Thoracic aorta (tissue), 2 donors: ENCODE results near the gene TIFAB. TPM values are rescaled to one million over a fixed set of nuclear protein-coding genes. Genes with fewer than 3 reads are reported as not detected.
A peak's percentile ranks its signal among the peaks of the same experiment; 100 is the strongest.
"Not testable (repeated sequence)": the region's sequence is repeated elsewhere in the genome, so short reads cannot be mapped to it uniquely, and the experiment has no call there.

Experiments used
- ATAC-seq: fragments of 150-250 bp; one replicate; pipeline ENCODE4 v1.8.0; 2017; ENCODE audit warnings: low read depth; ENCODE audit not compliant: insufficient number of reproducible peaks, low FRiP score
- DNase-seq: peaks from one replicate; pipeline ENCODE4 v3.0.0-alpha.2; 2020; ENCODE audit warnings: low spot score
- H3K27ac ChIP-seq, 2 donors: fragments of 200-600 bp; sonication (generic); 1 replicate in 1 of 2; 2 replicates in 1 of 2; pipeline ENCODE4 v1.5.1; 2016; ENCODE audit warnings: mild to moderate bottlenecking in 2 of 2, moderate library complexity in 2 of 2
- H3K27me3 ChIP-seq: fragments of 200-600 bp; sonication (generic); replicated peaks from 2 replicates; pipeline ENCODE4 v1.6.0; 2016; ENCODE audit warnings: mild to moderate bottlenecking; ENCODE audit not compliant: insufficient read depth
- H3K36me3 ChIP-seq: fragments of 200-600 bp; sonication (generic); one replicate; pipeline ENCODE4 v1.5.1; 2016
- H3K4me1 ChIP-seq, 2 donors: fragments of 200-600 bp; sonication (generic); 1 replicate in 1 of 2; 2 replicates in 1 of 2; pipeline versions ENCODE4 v1.5.1 to v1.6.0; 2016; ENCODE audit warnings: low read depth in 2 of 2, mild to moderate bottlenecking in 1 of 2; ENCODE audit not compliant: control insufficient read depth in 1 of 2
- H3K4me3 ChIP-seq: fragments of 200-600 bp; sonication (generic); 2 replicates; pipeline ENCODE4 v1.5.1; 2016; ENCODE audit warnings: mild to moderate bottlenecking
- H3K9me3 ChIP-seq: fragments of 200-600 bp; sonication (generic); 2 replicates; pipeline ENCODE4 v1.5.1; 2016
- total RNA-seq, 2 donors: library from RNA; depleted of rRNA; stranded (reverse); fragments of >200 nt; gene quantifications; one replicate each; pipeline versions ENCODE4 v1.1.0 to v1.2.3, GENCODE V29; 2016
- TF ChIP-seq, protein P1 (sequence below): fragments of 200-600 bp; sonication (generic); IDR thresholded peaks from one replicate; pipeline ENCODE4 v1.5.1; 2019; ENCODE audit warnings: antibody characterized with exemption

TIFAB gene, protein sequence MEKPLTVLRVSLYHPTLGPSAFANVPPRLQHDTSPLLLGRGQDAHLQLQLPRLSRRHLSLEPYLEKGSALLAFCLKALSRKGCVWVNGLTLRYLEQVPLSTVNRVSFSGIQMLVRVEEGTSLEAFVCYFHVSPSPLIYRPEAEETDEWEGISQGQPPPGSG
- total RNA-seq, result not detected

DNA sequence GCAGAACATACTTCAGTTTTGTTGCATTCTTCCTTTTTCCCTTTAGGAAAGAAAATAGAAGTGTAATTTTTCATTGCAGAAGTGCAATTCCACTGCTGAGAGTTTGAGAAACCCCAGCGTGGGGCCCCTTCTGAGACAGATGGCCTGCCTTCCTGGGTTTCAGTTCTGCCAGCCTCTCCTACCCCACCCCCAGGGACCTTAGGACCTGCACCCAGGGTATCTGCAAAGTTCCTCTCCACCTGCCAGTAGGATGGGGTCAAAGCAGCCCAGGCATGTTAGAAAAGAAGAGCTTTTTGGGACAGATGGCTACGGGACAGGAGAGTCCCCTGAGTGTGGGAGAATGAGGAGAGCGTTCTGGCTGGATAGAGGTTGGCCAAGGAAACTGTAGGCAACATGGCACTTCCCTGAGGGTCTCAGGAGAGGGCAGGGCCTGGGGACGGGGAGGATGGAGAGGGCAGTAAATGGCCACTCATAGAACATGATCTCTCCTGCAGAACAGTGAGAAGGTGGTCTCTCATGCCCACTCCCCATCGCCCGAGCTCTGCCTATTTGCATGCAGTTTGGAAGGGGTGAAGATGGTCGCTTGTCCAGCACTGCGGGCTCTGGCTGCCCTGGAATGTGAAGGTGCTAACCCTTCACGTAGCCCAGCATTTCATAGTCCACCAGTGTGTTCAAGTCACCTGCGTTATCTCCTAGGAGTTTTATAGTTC lies at the start of gene TIFAB:
Gene TIFAB (minus strand): TSS at position 31 of the 710 bp plus-strand sequence. CDS start 2,412 bp downstream, outside the sequence.
- Histone ChIP-seq H3K4me3 (no peak within 1 kb of the TSS), H3K27ac (no peak within 1 kb of the TSS), H3K27me3 (no peaks in the 10 kb centered on the region), H3K9me3 (no peaks in the 10 kb centered on the region), H3K36me3 (no peaks in the 10 kb centered on the region), H3K4me1 (peaks cover 2 to 3% of the 10 kb centered on the region in 2 donors)
- no peak for ATAC-seq
- DNase-seq, result no peak
- TF ChIP-seq, protein P1, sequence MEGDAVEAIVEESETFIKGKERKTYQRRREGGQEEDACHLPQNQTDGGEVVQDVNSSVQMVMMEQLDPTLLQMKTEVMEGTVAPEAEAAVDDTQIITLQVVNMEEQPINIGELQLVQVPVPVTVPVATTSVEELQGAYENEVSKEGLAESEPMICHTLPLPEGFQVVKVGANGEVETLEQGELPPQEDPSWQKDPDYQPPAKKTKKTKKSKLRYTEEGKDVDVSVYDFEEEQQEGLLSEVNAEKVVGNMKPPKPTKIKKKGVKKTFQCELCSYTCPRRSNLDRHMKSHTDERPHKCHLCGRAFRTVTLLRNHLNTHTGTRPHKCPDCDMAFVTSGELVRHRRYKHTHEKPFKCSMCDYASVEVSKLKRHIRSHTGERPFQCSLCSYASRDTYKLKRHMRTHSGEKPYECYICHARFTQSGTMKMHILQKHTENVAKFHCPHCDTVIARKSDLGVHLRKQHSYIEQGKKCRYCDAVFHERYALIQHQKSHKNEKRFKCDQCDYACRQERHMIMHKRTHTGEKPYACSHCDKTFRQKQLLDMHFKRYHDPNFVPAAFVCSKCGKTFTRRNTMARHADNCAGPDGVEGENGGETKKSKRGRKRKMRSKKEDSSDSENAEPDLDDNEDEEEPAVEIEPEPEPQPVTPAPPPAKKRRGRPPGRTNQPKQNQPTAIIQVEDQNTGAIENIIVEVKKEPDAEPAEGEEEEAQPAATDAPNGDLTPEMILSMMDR, result no peak

DNA sequence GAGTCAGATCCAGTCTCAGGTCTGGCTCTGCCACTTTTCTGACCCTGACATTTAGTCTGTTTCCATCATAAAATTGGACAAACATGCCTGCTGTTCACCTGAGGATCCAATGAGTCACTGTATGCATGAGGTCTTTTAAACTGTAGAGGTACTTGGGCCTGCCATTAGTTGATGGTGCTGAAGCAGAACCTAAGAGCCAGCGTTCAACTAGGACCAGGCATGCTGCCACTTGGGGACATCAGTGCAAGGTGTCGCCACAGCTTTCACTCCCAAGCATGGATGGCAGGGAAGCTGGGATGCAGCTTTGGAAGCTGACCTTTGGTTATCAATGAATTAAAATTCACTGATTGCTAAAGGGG lies 46.5 kb upstream of the TIFAB start:
- TF ChIP-seq, protein P1, result no peak
- Histone ChIP-seq H3K4me3 (no peak overlapping the region), H3K9me3 (no peaks in the 10 kb centered on the region), H3K4me1 (peaks cover 0 to 10% of the 10 kb centered on the region in 2 donors), H3K27me3 (no peaks in the 10 kb centered on the region), H3K36me3 (no peaks in the 10 kb centered on the region), H3K27ac (no peak overlapping the region)
- DNase-seq (no peak), ATAC-seq (no peak)

DNA sequence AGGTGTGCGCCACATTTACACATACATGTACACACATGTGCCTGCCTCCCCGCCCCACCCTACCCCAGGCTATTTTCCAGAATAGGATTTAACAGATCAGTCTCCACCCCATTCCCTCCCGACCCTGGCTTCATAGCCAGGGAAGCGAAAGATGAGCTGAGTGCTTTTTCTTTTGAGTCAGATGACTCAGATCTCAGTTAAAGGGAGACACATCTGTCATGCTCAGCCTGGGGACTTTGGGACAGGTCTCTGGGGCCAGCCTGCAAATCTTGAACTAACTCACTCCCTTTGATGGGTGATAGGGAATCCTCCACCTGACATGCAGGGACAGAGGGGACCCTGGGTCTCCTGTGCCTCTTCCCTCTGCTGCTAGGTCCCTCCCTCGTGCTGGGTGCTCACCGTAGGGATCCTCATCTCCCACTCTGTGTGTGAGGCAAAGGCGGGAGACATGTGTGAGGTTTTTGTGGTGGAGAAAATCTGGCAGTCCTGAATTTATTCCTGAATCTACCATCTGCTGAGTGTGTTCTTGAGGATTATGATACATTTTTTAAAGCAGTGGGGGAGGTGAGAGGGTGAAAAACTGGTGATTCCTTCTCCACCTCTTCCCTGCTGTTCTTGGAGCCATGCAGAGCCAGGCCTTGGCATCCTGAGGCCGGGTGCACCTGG lies 46.0 kb upstream of the TIFAB start:
- TF ChIP-seq, protein P1, result no peak
- no peak for DNase-seq
- no peak for ATAC-seq
- Histone ChIP-seq H3K4me1 (peaks cover 0 to 15% of the 10 kb centered on the region in 2 donors), H3K9me3 (no peaks in the 10 kb centered on the region), H3K27ac (no peak overlapping the region), H3K36me3 (no peaks in the 10 kb centered on the region), H3K27me3 (no peaks in the 10 kb centered on the region), H3K4me3 (no peak overlapping the region)

DNA sequence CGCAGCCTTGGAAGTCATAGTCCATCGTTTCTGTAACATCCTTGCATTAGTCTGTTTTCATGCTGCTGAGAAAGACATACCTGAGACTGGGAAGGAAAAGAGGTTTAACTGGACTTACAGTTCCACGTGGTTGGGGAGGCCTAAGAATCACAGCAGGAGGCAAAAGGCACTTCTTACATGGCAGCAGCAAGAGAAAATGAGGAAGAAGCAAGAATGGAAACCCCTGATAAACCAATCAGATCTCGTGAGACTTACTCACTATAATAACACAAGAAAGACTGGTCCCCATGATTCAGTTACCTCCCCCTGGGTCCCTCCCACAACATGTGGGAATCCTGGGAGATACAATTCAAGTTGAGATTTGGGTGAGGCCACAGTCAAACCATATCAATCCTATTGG lies 43.4 kb upstream of the TIFAB start:
- H3K4me3 ChIP-seq, H3K36me3 ChIP-seq, ATAC-seq, H3K9me3 ChIP-seq, H3K27me3 ChIP-seq, DNase-seq, H3K27ac ChIP-seq: not testable (repeated sequence)
- H3K4me1 ChIP-seq, result peaks cover 0 to 17% of the 10 kb centered on the region in 2 donors

DNA sequence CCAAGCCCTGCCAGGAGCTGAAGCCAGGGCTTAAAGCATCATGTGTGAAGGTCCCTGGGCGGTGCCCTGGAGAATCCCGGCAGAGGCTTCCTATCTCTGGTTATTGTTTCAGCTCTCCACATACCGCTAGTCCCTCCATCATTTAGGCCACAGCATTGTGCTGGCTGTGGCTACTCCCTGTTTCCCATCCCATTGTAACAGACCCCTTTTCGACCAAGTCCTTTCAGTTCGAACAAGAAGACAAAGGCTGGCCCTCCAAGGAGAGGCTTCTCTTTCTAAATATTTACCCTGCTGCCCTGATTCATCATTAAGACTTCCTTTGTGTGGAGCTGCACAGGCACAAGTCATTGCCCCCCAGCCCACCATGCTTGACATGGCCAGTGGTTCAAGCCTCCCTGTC lies 42.0 kb upstream of the TIFAB start:
- no peak for ATAC-seq
- no peak for DNase-seq
- Histone ChIP-seq H3K36me3 (no peaks in the 10 kb centered on the region), H3K9me3 (no peaks in the 10 kb centered on the region), H3K27ac (peak overlapping the region; percentile 8 to 52), H3K4me3 (no peak overlapping the region), H3K4me1 (peaks cover 4 to 28% of the 10 kb centered on the region in 2 donors), H3K27me3 (no peaks in the 10 kb centered on the region)
- TF ChIP-seq, protein P1, result no peak
